Activated B cell treated with CpG ODN at 0.5 μM for 24 hours (primary cell): ENCODE measurements around the gene GPR68. TPM values are rescaled to one million over a fixed set of nuclear protein-coding genes. Genes with fewer than 3 reads are reported as not detected.

Experiments
- ATAC-seq: fragments of 200-7000 bp; cut with Tn5 transposase; one replicate; pipeline ENCODE4 v1.10.0; 2021; ENCODE audit warnings: low read depth, mild to moderate bottlenecking, moderate library complexity
- CTCF ChIA-PET: fragments of 350-600 bp; sonication (Branson Sonifier 250); formaldehyde crosslinking; loops from one replicate; lab custom pipeline; 2021; ENCODE audit warnings: antibody characterized with exemption; lab: Charles Lee
- POLR2A ChIA-PET: fragments of 350-600 bp; sonication (Branson Sonifier 250); formaldehyde crosslinking; loops from one replicate; lab custom pipeline; 2021; ENCODE audit warnings: antibody characterized with exemption; lab: Charles Lee
- DNase-seq: peaks from one replicate; pipeline ENCODE4 v3.0.0; 2022
- H3K27ac Mint-ChIP-seq: one replicate; pipeline ENCODE4 v1.8.0; 2020; ENCODE audit warnings: mixed read lengths
- H3K27me3 Mint-ChIP-seq: one replicate; pipeline ENCODE4 v1.8.0; 2021; ENCODE audit warnings: mixed read lengths
- H3K36me3 Mint-ChIP-seq: one replicate; pipeline ENCODE4 v1.8.0; 2021; ENCODE audit warnings: low read depth, mixed read lengths
- H3K4me1 Mint-ChIP-seq: one replicate; pipeline ENCODE4 v1.8.0; 2021; ENCODE audit warnings: mixed read lengths
- H3K4me3 Mint-ChIP-seq: one replicate; pipeline ENCODE4 v1.8.0; 2020; ENCODE audit warnings: mild to moderate bottlenecking, mixed read lengths
- H3K9me3 Mint-ChIP-seq: one replicate; pipeline ENCODE4 v1.8.0; 2020; ENCODE audit warnings: mixed read lengths
- CTCF ChIP-seq: fragments of 200-600 bp; IDR thresholded peaks from one replicate; pipeline ENCODE4 v1.8.0; 2022; ENCODE audit warnings: antibody characterized with exemption, mild to moderate bottlenecking
- intact Hi-C: fragments of 100-400 bp; cut with micrococcal nuclease; formaldehyde crosslinking; loops from one replicate; pipeline ENCODE4 v1.15.1; 2024
- total RNA-seq: library from RNA; stranded (reverse); gene quantifications from 2 replicates; pipeline ENCODE4 v1.2.3, GENCODE V29; 2022

The GPR68 gene
- total RNA-seq, 1 donor from 2014 or later = 1.8 TPM

- H3K27ac Mint-ChIP-seq = peak overlapping the region; percentile 30
- no peaks in the 10 kb centered on the region for H3K4me1 Mint-ChIP-seq
- TF ChIP-seq CTCF = no peak
- no peaks in the 10 kb centered on the region for H3K9me3 Mint-ChIP-seq
- DNase-seq (no peak), ATAC-seq (no peak)
- peaks cover 81% of the 10 kb centered on the region for H3K36me3 Mint-ChIP-seq
- CTCF ChIA-PET = interaction anchor here (0.7 kb wide), 1 partner anchor 98 kb away, joined by 3 read pairs; no protein-coding TSS in a partner anchor
- intact Hi-C loops = no loop called here
- POLR2A ChIA-PET = no interaction called here
- H3K4me3 Mint-ChIP-seq = no peak overlapping the region
- H3K27me3 Mint-ChIP-seq = no peaks in the 10 kb centered on the region
Measured at GRCh38 chr14:91274796-91275195, 30.3 kb upstream of the GPR68 start.

- ChIA-PET POLR2A (no interaction called here), CTCF (no interaction called here)
- peaks cover 80% of the 10 kb centered on the region for H3K36me3 Mint-ChIP-seq
- no peak for DNase-seq
- no peak overlapping the region for H3K4me3 Mint-ChIP-seq
- ATAC-seq = no peak
- no peak overlapping the region for H3K27ac Mint-ChIP-seq
- H3K9me3 Mint-ChIP-seq = no peaks in the 10 kb centered on the region
- intact Hi-C loops = no loop called here
- no peaks in the 10 kb centered on the region for H3K27me3 Mint-ChIP-seq
- no peak for TF ChIP-seq CTCF
- H3K4me1 Mint-ChIP-seq = no peaks in the 10 kb centered on the region
Measured at GRCh38 chr14:91273885-91274273, 29.4 kb upstream of the GPR68 start.

GRCh38 chr14:91273273-91273884 is 28.9 kb upstream of the GPR68 start:
- no peak for TF ChIP-seq CTCF
- no peaks in the 10 kb centered on the region for H3K27me3 Mint-ChIP-seq
- no peak overlapping the region for H3K4me3 Mint-ChIP-seq
- POLR2A ChIA-PET = no interaction called here
- CTCF ChIA-PET = no interaction called here
- ATAC-seq (no peak), DNase-seq (no peak)
- H3K36me3 Mint-ChIP-seq = peaks cover 78% of the 10 kb centered on the region
- intact Hi-C loops = no loop called here
- H3K4me1 Mint-ChIP-seq = no peaks in the 10 kb centered on the region
- no peaks in the 10 kb centered on the region for H3K9me3 Mint-ChIP-seq
- H3K27ac Mint-ChIP-seq = no peak overlapping the region

GRCh38 chr14:91272341-91273272 is 28.1 kb upstream of the GPR68 start:
- intact Hi-C loops = no loop called here
- DNase-seq (no peak), ATAC-seq (no peak)
- POLR2A ChIA-PET = interaction anchor here (0.6 kb wide), 1 partner anchor 37 kb away, joined by 7 read pairs; no protein-coding TSS in a partner anchor
- Mint-ChIP-seq H3K27ac (no peak overlapping the region), H3K4me3 (no peak overlapping the region), H3K36me3 (peaks cover 72% of the 10 kb centered on the region), H3K4me1 (no peaks in the 10 kb centered on the region), H3K9me3 (no peaks in the 10 kb centered on the region), H3K27me3 (no peaks in the 10 kb centered on the region)
- TF ChIP-seq CTCF = no peak
- CTCF ChIA-PET = no interaction called here

GRCh38 chr14:91271639-91272038 is 27.1 kb upstream of the GPR68 start:
- DNase-seq = no peak
- Mint-ChIP-seq H3K9me3 (no peaks in the 10 kb centered on the region), H3K36me3 (peaks cover 64% of the 10 kb centered on the region), H3K27ac (peak overlapping the region; percentile 14), H3K4me3 (no peak overlapping the region), H3K4me1 (no peaks in the 10 kb centered on the region), H3K27me3 (no peaks in the 10 kb centered on the region)
- POLR2A ChIA-PET = interaction anchor here (0.6 kb wide), 1 partner anchor 36 kb away, joined by 7 read pairs; no protein-coding TSS in a partner anchor
- CTCF ChIA-PET = no interaction called here
- TF ChIP-seq CTCF = no peak
- ATAC-seq = no peak
- intact Hi-C loops = no loop called here
